SJSA1 (cell line): ENCODE data around the gene ZP3. TPM values are rescaled to one million over a fixed set of nuclear protein-coding genes. Genes with fewer than 3 reads are reported as not detected.
"Not testable (repeated sequence)": the region's sequence is repeated elsewhere in the genome, so short reads cannot be mapped to it uniquely, and the experiment has no call there.

Experiments
- DNase-seq, 2 experiments: peaks; one replicate each; pipeline ENCODE4 v3.0.0-alpha.2; 2015 to 2020; ENCODE audit warnings: low spot score in 2 of 2, low read depth in 1 of 2
- H3K27ac ChIP-seq: fragments of 250-450 bp; sonication (Bioruptor Pico); 2 replicates; pipeline ENCODE4 v1.5.1; 2020; ENCODE audit warnings: mild to moderate bottlenecking, moderate library complexity
- H3K27me3 ChIP-seq: fragments of 250-450 bp; sonication (Bioruptor Pico); replicated peaks from 2 replicates; pipeline ENCODE4 v1.5.1; 2020; ENCODE audit warnings: mild to moderate bottlenecking, moderate library complexity
- H3K36me3 ChIP-seq: fragments of 250-450 bp; sonication (Bioruptor Pico); 2 replicates; pipeline ENCODE4 v1.5.1; 2020; ENCODE audit warnings: mild to moderate bottlenecking
- H3K4me1 ChIP-seq: fragments of 250-450 bp; sonication (Bioruptor Pico); replicated peaks from 2 replicates; pipeline ENCODE4 v1.6.1; 2021; ENCODE audit warnings: mild to moderate bottlenecking
- H3K4me3 ChIP-seq: fragments of 250-450 bp; sonication (Bioruptor Pico); 2 replicates; pipeline ENCODE4 v1.5.1; 2020; ENCODE audit warnings: mild to moderate bottlenecking
- H3K9me3 ChIP-seq: fragments of 250-450 bp; sonication (Bioruptor Pico); replicated peaks from 2 replicates; pipeline ENCODE4 v1.5.1; 2020; ENCODE audit warnings: mild to moderate bottlenecking
- total RNA-seq: library from RNA; depleted of rRNA; stranded (reverse); fragments of >200 nt; shearing (Covaris generic); gene quantifications from 2 replicates; pipeline ENCODE4 v1.2.3, GENCODE V29; 2014

The ZP3 gene
- total RNA-seq, 1 experiment from 2014 or later = 0.58 TPM

- H3K27me3 ChIP-seq, H3K36me3 ChIP-seq, DNase-seq, H3K9me3 ChIP-seq, H3K27ac ChIP-seq, H3K4me3 ChIP-seq, H3K4me1 ChIP-seq: not testable (repeated sequence)
Measured at GRCh38 chr7:76440404-76440803, 15.7 kb downstream of the ZP3 start.

- H3K4me1 ChIP-seq, DNase-seq, H3K36me3 ChIP-seq, H3K9me3 ChIP-seq, H3K27ac ChIP-seq, H3K4me3 ChIP-seq, H3K27me3 ChIP-seq: not testable (repeated sequence)
Measured at GRCh38 chr7:76441792-76442191, 17.0 kb downstream of the ZP3 start.

GRCh38 chr7:76442664-76443446 lies 18.1 kb downstream of the ZP3 start:
- not testable (repeated sequence) for H3K4me3 ChIP-seq, H3K27me3 ChIP-seq, H3K9me3 ChIP-seq, H3K4me1 ChIP-seq, DNase-seq, H3K36me3 ChIP-seq, H3K27ac ChIP-seq

GRCh38 chr7:76443846-76444245 lies 19.1 kb downstream of the ZP3 start:
- H3K36me3 ChIP-seq, H3K4me1 ChIP-seq, DNase-seq, H3K27me3 ChIP-seq, H3K4me3 ChIP-seq, H3K27ac ChIP-seq, H3K9me3 ChIP-seq: not testable (repeated sequence)

GRCh38 chr7:76445577-76446008 lies 20.8 kb downstream of the ZP3 start:
- not testable (repeated sequence) for H3K4me3 ChIP-seq, H3K27me3 ChIP-seq, H3K9me3 ChIP-seq, H3K36me3 ChIP-seq, H3K4me1 ChIP-seq
- peak overlapping the region; percentile 61; the same call in 1 of the 2 replicates for H3K27ac ChIP-seq
- peak; percentile 40 to 59 for DNase-seq

GRCh38 chr7:76457017-76457416 lies 32.3 kb downstream of the ZP3 start:
- H3K27me3 ChIP-seq, H3K9me3 ChIP-seq, DNase-seq, H3K4me1 ChIP-seq, H3K36me3 ChIP-seq, H3K4me3 ChIP-seq, H3K27ac ChIP-seq: not testable (repeated sequence)

- H3K36me3 ChIP-seq, H3K4me1 ChIP-seq, H3K27me3 ChIP-seq, H3K9me3 ChIP-seq, H3K27ac ChIP-seq, H3K4me3 ChIP-seq, DNase-seq: not testable (repeated sequence)
Measured at GRCh38 chr7:76458504-76458903, 33.8 kb downstream of the ZP3 start.

GRCh38 chr7:76460767-76461166 lies 36.0 kb downstream of the ZP3 start:
- not testable (repeated sequence) for H3K27me3 ChIP-seq, H3K36me3 ChIP-seq, H3K9me3 ChIP-seq, H3K4me3 ChIP-seq, H3K27ac ChIP-seq, DNase-seq, H3K4me1 ChIP-seq

- H3K27me3 ChIP-seq, H3K4me3 ChIP-seq, H3K36me3 ChIP-seq, H3K9me3 ChIP-seq, DNase-seq, H3K4me1 ChIP-seq, H3K27ac ChIP-seq: not testable (repeated sequence)
Measured at GRCh38 chr7:76461464-76462101, 36.8 kb downstream of the ZP3 start, which contains the start of gene DTX2. TSS of gene DTX2 (plus strand) at chr7:76461709. CDS start at chr7:76480510, 18,801 bp downstream.

- H3K4me1 ChIP-seq, H3K27me3 ChIP-seq, H3K9me3 ChIP-seq, H3K4me3 ChIP-seq, DNase-seq, H3K36me3 ChIP-seq, H3K27ac ChIP-seq: not testable (repeated sequence)
Measured at GRCh38 chr7:76462271-76462882, 37.6 kb downstream of the ZP3 start.

GRCh38 chr7:76464959-76465358 lies 40.2 kb downstream of the ZP3 start:
- H3K4me1 ChIP-seq, DNase-seq, H3K27ac ChIP-seq, H3K4me3 ChIP-seq, H3K9me3 ChIP-seq, H3K27me3 ChIP-seq, H3K36me3 ChIP-seq: not testable (repeated sequence)

- not testable (repeated sequence) for DNase-seq
Measured at GRCh38 chr7:76465950-76466349, 41.2 kb downstream of the ZP3 start.

GRCh38 chr7:76467743-76468404 lies 43.1 kb downstream of the ZP3 start:
- not testable (repeated sequence) for H3K9me3 ChIP-seq, DNase-seq, H3K27ac ChIP-seq, H3K36me3 ChIP-seq, H3K4me1 ChIP-seq, H3K4me3 ChIP-seq, H3K27me3 ChIP-seq

More at GRCh38 chr7:76465950-76466349, 41.2 kb downstream of the ZP3 start:
- not testable (repeated sequence) for H3K9me3 ChIP-seq, H3K4me3 ChIP-seq, H3K4me1 ChIP-seq, H3K27me3 ChIP-seq, H3K27ac ChIP-seq, H3K36me3 ChIP-seq
